ENCODE measurements around the gene ZNF219. TPM values are rescaled to one million over a fixed set of nuclear protein-coding genes. Genes with fewer than 3 reads are reported as not detected.

Gene ZNF219
- total RNA-seq, 1 experiment from 2014 or later: 5.9 TPM

DNA sequence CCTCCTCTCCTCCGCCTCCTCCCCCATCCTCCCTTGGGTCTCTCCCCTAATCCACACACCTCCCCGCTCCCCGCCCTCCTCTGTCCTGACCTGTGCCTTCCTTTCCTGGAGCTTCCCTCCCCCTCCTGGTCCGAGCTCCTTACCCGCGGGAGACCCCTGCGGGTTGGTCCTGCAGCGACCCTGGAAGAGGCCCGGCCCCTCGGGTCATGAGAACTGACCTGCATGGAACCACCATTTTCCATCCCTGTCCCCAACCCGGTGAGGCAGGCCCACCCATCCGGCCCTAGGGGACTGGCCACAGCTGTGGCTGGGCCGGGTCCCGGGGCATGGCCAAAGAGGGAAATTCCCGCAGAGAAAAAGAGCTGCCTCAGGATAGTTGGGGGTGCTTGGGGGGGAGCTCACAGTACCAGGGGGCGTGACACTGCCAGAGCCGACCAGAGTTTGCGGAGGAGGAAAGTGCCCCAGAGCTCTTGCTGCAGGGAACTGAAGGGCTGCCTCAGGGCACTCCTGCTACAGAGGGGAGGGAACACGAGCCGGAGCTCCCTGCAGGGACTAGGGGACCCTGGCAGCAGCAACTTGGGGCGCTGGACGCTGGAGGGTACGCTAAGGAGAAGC, 27.7 kb downstream of the ZNF219 start:
- Histone ChIP-seq H3K27ac (peak overlapping the region; percentile 93), H3K27me3 (no peaks in the 10 kb centered on the region), H3K4me1 (peaks cover 5% of the 10 kb centered on the region; the same call in 1 of the 2 replicates), H3K4me3 (peak overlapping the region; percentile 85), H3K9me3 (replicated peaks) (no peaks in the 10 kb centered on the region), H3K36me3 (peaks cover 20% of the 10 kb centered on the region)
- peak; percentile 60 to 65 for DNase-seq

DNA sequence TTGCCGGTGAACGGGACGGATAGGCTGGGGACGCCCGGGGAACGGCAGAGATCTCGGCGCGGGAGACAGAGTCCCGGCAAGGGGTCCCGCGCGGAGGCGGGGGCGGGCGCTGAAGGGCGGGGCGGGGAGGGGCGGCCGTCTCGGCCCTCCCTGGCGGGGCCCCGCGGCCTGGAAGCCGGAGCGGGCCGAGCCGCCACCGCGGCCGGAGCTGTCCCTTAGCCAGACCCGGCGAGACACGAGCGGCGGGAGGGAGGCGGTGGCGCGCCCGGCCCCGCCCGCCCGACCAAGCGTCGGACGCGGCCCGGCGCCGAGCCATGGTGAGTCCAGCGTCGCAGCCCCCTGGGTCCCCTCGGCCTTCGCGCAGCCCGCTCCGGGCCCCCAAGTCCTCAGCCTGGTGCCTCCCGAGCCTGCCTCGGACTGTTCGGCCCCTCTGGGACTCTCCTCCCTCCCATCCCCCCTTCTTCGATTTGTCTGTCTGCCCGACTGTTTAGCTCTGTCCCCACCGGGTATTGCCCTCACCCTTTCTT, 28.3 kb downstream of the ZNF219 start, which contains the start of gene ARHGEF40:
TSS of gene ARHGEF40 (plus strand) at position 222 of the 527 bp plus-strand sequence. CDS start at position 315, 93 bp downstream.
- Histone ChIP-seq H3K36me3 (peaks cover 15% of the 10 kb centered on the region), H3K27me3 (no peaks in the 10 kb centered on the region), H3K4me1 (peaks cover 5% of the 10 kb centered on the region; the same call in 1 of the 2 replicates), H3K27ac (peak within 1 kb of the TSS; percentile 93), H3K4me3 (peak within 1 kb of the TSS; percentile 85), H3K9me3 (replicated peaks) (no peaks in the 10 kb centered on the region)
- DNase-seq: peak; percentile 53 to 70

DNA sequence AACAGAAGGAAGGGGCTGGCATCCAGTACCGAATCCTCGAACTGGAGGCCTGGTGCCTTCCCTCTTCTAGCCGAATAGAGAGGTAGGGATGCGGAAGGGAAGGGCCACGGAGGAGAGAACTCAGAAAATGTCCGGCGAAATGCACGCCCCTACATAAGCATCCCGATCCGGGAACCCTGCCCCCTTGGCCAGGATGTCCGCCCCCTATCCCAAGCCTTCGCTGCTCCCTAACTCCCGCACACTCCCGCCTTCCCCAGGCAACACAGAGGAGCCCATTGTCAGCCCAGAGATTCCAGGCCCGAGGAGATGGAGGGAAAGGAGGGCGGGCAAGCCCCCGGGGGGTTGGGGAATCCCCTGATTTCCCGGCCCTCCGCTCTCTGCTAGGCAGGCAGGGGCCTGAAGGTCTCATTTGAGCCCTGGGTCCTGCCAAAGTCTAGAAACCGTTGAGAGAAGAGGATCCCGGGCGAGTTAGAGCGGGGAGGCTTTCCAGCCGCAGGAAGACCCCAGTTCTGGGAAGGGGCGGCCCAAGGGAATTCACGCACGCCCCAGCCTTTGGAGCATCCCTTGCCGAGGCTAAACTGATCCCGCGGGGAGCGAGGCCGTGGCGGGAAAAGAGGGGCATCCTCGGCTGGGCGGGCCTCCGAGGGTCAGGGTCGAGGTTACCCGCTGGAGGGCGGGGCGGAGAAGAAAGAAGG, 28.9 kb downstream of the ZNF219 start:
- Histone ChIP-seq H3K9me3 (replicated peaks) (no peaks in the 10 kb centered on the region), H3K27me3 (no peaks in the 10 kb centered on the region), H3K27ac (peak overlapping the region; percentile 93), H3K4me1 (peaks cover 5% of the 10 kb centered on the region; the same call in 1 of the 2 replicates), H3K4me3 (peak overlapping the region; percentile 85), H3K36me3 (peaks cover 11% of the 10 kb centered on the region; the same call in 1 of the 2 replicates)
- DNase-seq: peak; percentile 75 to 76

DNA sequence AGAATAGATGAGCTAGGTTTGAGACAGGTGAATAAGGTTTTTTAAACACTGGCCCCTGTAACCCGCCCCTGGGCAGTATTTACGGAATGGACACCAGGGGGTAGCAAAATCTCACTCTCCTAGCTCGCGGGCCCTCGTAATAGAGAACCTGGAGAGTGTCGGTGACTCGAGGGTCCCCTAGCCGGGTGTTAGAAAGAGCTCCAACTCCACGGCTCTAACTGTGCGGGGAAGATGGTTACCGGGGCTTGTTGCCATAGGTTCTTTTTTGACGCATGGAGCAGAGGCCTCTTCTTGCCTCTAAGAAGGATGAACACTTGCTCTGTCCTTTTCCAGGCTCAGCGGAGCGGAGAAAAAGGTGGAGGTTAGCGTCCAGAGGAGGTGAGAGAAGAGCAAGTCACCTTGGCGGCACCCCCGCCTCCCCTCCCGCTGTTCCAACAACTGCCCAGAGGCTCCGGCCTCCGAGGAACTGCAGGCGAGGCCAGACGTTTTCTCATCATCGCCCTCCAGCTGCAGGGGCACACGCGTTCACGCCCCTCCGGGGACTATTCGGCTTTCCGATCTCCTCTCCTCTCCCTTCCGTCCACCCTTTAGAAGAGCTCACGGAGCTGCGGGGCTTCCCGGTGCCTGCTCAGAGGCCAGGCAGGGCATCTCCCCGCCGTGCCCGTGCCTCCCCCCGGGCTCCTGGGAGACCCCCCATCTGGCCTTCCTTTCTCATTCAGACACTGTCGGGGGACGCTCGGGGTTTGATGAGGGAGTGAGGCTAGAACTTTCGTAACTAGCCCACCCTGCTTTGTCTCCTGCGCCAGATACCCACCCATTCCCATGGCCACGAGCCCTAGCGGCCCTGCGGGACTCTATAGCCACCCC, 29.7 kb downstream of the ZNF219 start:
- Histone ChIP-seq H3K9me3 (replicated peaks) (no peaks in the 10 kb centered on the region), H3K4me1 (peaks cover 5% of the 10 kb centered on the region), H3K36me3 (peaks cover 8% of the 10 kb centered on the region; the same call in 1 of the 2 replicates), H3K4me3 (peak overlapping the region; percentile 85), H3K27me3 (no peaks in the 10 kb centered on the region), H3K27ac (peak overlapping the region; percentile 93)
- DNase-seq: peak; percentile 65 to 81

DNA sequence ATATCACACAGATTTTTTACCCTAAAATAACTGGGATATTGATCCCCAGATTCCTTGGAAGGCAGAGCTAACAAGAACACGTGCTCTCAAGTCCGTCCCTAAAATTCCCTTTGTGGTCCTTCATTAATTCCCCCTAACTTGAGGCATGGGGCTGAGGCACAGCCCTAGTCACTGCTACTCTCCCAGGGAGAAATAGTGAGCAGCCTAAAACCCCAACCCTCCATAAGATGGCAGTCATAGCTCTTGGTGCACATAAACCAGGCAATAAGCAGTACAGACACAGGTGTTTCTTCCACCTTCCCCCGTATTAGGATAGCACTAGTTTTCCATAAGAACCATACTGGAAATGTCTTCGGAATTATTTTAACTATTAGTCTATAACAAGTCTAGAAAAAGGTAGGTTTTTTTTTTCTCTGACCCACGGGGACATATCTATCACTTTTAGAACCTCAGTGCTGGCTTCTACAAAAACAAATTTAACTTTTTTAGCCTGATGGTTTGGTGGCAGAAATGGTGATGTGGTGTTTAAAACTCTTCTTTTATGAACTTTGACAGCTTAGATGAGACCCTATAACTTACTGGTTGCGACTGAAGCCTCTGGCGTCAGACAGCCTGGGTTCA, 31.5 kb downstream of the ZNF219 start:
- H3K27ac ChIP-seq: no peak overlapping the region
- H3K36me3 ChIP-seq: no peaks in the 10 kb centered on the region
- 0 out of 2 replicates have a peak, but pooled peaks cover 4% of the 10 kb centered on the region for H3K27me3 ChIP-seq
- no peaks in the 10 kb centered on the region for H3K9me3 ChIP-seq (replicated peaks)
- DNase-seq: no peak
- H3K4me1 ChIP-seq: peaks cover 3% of the 10 kb centered on the region
- H3K4me3 ChIP-seq: no peak overlapping the region

DNA sequence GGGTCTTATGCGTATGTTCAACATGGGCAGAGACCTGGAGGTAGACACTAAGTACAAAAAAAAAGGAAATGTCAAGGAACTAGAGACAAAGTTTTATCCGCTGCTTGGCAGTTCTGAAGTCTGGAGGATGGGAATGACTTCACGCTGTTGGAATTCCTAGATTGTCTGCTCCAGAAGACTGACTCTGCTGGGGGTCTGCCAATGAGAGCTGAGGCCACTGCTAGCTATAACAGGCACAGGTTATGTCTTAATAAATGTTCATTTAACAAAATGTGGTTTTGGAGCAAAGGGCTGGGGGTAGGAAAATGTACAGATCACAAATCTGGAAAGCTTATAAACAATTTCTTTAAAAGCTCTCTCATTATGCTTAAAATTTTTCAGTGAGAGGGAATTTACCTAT, 35.0 kb downstream of the ZNF219 start:
- H3K27ac ChIP-seq: no peak overlapping the region
- DNase-seq: peak in 1 of 2 experiments; percentile 18

DNA sequence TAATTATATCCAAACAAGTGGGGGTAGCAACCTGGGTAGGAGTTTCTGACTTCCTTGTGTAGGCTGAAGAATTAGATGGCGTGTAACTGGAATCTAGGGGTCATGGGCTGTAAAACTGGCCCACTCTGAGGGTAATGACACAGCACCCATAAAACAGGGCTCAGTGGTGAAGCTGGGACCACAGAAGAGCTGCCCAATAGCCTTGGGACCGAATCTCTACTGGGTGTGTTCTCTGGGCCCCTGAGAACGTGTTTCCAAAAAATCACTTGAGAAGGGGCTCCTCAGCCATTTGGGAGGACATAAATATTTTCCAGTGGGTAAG, 37.1 kb downstream of the ZNF219 start:
- H3K27me3 ChIP-seq: 0 out of 2 replicates have a peak, but pooled peaks cover 8% of the 10 kb centered on the region
- no peak overlapping the region for H3K4me3 ChIP-seq
- H3K4me1 ChIP-seq: no peaks in the 10 kb centered on the region; the same call in 1 of the 2 replicates
- no peaks in the 10 kb centered on the region for H3K36me3 ChIP-seq
- no peak for DNase-seq
- H3K9me3 ChIP-seq (replicated peaks): no peaks in the 10 kb centered on the region
- H3K27ac ChIP-seq: no peak overlapping the region

More for the DNA sequence above, 35.0 kb downstream of the ZNF219 start:
- Histone ChIP-seq H3K4me1 (no peaks in the 10 kb centered on the region; the same call in 1 of the 2 replicates), H3K9me3 (replicated peaks) (no peaks in the 10 kb centered on the region), H3K27me3 (0 out of 2 replicates have a peak, but pooled peaks cover 8% of the 10 kb centered on the region), H3K4me3 (no peak overlapping the region), H3K36me3 (no peaks in the 10 kb centered on the region)

DNA sequence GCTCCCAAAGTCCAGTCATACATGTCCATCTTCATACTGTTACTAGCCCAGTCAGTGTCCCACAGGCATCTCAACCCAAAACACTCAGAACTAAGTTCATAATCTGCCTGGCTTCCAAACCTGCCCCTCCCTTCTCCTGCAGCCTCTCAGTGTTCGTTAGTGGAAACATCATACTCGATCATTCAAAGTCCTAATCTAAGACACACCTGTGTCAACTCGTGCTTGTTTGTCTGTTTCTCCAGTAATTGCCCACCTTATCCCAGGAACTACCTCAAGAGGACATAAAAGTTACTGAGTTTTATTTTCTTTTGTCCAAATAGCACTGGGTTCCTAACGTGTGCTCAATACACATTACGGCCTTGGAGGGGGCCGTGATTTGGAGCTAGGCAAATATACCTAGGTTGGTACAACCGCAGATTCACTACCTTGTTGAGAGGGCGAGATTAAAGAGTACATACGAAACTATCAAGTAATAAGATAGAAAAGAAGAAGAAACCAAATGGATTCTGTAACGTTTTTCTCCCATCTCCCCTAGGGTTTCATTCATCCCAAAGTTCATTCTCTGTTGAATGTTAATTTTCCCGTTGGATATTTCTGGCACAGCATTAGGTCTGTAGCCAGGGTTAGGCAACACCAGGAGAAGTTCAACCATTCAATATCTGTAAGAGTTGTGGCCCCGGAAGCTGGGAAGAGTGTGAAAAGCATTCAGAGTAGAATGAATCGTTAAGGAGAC, 37.7 kb downstream of the ZNF219 start:
- no peak for DNase-seq
- Histone ChIP-seq H3K4me1 (no peaks in the 10 kb centered on the region; the same call in 1 of the 2 replicates), H3K27ac (no peak overlapping the region), H3K36me3 (no peaks in the 10 kb centered on the region), H3K9me3 (replicated peaks) (no peaks in the 10 kb centered on the region), H3K27me3 (0 out of 2 replicates have a peak, but pooled peaks cover 8% of the 10 kb centered on the region), H3K4me3 (no peak overlapping the region)

DNA sequence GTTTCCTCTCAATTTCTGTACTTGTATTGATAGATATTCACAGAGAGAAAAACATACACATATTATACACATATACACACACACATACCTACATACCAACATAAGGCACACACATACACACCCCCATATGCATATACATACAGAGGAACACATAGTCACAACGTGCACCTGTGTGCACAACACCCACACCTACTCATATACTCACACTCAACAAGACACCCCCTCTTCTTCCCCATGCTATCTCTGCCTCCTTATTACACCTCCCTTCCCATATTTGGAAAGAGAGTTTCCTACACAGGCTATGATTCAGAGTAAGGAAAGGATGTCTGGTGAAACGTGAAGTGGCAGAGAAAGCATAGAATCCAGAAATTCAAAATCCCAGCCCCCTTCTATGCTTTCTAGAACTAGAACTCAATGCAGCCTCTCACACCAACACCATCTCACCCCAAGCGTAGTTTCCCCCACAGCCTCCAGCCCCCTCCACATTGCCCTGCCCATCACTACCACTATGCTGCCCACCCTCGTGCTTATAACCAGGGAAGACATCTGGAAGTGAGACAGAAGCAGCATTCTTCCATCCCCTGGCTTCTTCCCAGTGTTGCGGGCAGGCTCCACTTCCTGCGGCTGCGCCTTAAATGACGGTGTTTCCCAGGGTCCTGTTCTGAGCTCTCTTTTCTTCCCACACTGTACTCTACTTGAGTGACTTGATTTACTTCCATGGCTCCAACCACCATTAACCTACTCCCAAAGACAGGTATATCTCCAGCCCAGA, 38.4 kb downstream of the ZNF219 start:
- H3K27ac ChIP-seq: no peak overlapping the region
- no peaks in the 10 kb centered on the region for H3K36me3 ChIP-seq
- no peak overlapping the region for H3K4me3 ChIP-seq
- H3K27me3 ChIP-seq: 0 out of 2 replicates have a peak, but pooled peaks cover 8% of the 10 kb centered on the region
- no peak for DNase-seq
- H3K4me1 ChIP-seq: no peaks in the 10 kb centered on the region; the same call in 1 of the 2 replicates
- no peaks in the 10 kb centered on the region for H3K9me3 ChIP-seq (replicated peaks)

DNA sequence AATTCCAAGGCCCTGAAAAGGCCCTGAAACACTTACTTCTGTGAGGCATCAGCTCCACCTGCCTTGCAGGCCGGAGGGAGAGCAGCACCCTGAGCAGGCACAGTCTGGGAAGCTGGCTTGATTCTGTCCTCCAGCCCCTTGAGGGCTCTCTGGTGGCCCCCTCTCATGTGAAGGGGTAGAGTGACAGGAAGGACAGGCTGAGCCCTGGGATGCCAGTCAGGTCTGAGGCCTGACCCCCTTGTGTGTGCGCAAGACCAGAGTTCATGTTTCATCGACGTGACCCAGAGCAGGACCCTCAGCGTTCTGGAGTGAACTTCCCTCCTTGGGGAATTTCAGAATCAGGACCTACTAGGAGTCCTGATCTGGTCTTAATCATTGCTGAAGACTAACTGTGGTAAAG, 39.6 kb downstream of the ZNF219 start:
- Histone ChIP-seq H3K27me3 (peaks cover 12% of the 10 kb centered on the region; the same call in 1 of the 2 replicates), H3K36me3 (no peaks in the 10 kb centered on the region), H3K4me1 (no peaks in the 10 kb centered on the region; the same call in 1 of the 2 replicates), H3K4me3 (no peak overlapping the region), H3K27ac (no peak overlapping the region), H3K9me3 (replicated peaks) (no peaks in the 10 kb centered on the region)
- no peak for DNase-seq

DNA sequence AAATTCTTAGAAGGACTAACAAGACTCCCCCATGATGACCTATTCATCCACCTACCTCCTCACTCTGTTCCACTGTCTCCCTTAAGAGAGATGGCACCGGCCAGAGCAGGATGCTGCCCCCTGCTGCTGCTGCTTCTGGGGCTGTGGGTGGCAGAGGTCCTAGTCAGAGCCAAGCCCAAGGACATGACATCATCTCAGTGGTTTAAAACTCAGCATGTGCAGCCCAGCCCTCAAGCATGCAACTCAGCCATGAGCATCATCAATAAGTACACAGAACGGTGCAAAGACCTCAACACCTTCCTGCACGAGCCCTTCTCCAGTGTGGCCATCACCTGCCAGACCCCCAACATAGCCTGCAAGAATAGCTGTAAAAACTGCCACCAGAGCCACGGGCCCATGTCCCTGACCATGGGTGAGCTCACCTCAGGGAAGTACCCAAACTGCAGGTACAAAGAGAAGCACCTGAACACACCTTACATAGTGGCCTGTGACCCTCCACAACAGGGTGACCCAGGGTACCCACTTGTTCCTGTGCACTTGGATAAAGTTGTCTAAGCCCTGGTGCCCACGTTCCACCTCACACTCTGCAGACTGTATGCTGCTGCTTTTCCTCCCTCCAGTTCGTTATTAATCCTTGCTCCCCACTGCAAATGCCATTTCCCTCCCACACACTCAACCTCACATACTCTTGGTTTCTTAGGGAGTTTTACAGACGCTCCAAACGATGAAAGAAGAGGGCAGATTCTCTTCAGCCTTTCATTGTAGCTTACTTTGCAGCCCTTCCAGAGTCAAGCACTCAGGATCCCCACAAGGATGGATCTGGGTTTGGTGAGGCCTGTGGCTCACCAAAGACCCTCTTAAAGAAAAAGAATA, 40.4 kb downstream of the ZNF219 start, which contains the start of gene RNASE8:
TSS of gene RNASE8 (plus strand) at position 20 of the 873 bp plus-strand sequence. CDS start at position 91, 71 bp downstream.
- Histone ChIP-seq H3K36me3 (no peaks in the 10 kb centered on the region), H3K27ac (no peak within 1 kb of the TSS), H3K4me3 (no peak within 1 kb of the TSS), H3K9me3 (replicated peaks) (no peaks in the 10 kb centered on the region), H3K27me3 (peaks cover 12% of the 10 kb centered on the region; the same call in 1 of the 2 replicates), H3K4me1 (no peaks in the 10 kb centered on the region)
- no peak for DNase-seq
